CD14-positive monocyte (primary cell): ENCODE data around the gene VWA5A. TPM values are rescaled to one million over a fixed set of nuclear protein-coding genes. Genes with fewer than 3 reads are reported as not detected.

Experiments
- DNase-seq, 3 donors: peaks; one replicate each; pipeline ENCODE4 v3.0.0-alpha.2; 2011 to 2022
- H2AFZ ChIP-seq: 2 replicates; pipeline ENCODE4 v1.6.0; 2012; ENCODE audit warnings: mild to moderate bottlenecking, low read depth, low read length, inconsistent platforms; ENCODE audit not compliant: insufficient read depth, poor library complexity, severe bottlenecking
- H3K27ac ChIP-seq, 2 donors: 1 replicate in 1 of 2; 2 replicates in 1 of 2; pipeline ENCODE4 v1.5.1; 2012 to 2013; ENCODE audit warnings: low read length in 2 of 2, control low read depth in 1 of 2, inconsistent platforms in 1 of 2, low read depth in 1 of 2, mild to moderate bottlenecking in 1 of 2
- H3K27me3 ChIP-seq, 2 donors: one replicate each; pipeline versions ENCODE4 v1.6.0 to v1.6.1; 2011 to 2013; ENCODE audit warnings: low read length in 2 of 2; ENCODE audit not compliant: control insufficient read depth in 2 of 2, insufficient read depth in 2 of 2
- H3K36me3 ChIP-seq, 2 donors: replicated peaks in 1 of 2; 1 replicate in 1 of 2; 2 replicates in 1 of 2; pipeline versions ENCODE4 v1.5.1 to v1.6.1; 2012 to 2013; ENCODE audit warnings: low read length in 2 of 2, control low read depth in 1 of 2, inconsistent platforms in 1 of 2, mild to moderate bottlenecking in 1 of 2; ENCODE audit not compliant: insufficient read depth in 2 of 2, control insufficient read depth in 1 of 2
- H3K4me1 ChIP-seq, 2 donors: 1 replicate in 1 of 2; 2 replicates in 1 of 2; pipeline versions ENCODE4 v1.5.1 to v1.6.1; 2012 to 2013; ENCODE audit warnings: low read length in 2 of 2, control low read depth in 1 of 2, inconsistent platforms in 1 of 2, mild to moderate bottlenecking in 1 of 2, moderate library complexity in 1 of 2; ENCODE audit not compliant: insufficient read depth in 2 of 2, control insufficient read depth in 1 of 2
- H3K4me2 ChIP-seq: replicated peaks from 2 replicates; pipeline ENCODE3; 2012; ENCODE audit warnings: low read length, moderate library complexity, mild to moderate bottlenecking; ENCODE audit not compliant: poor library complexity, severe bottlenecking; ENCODE audit errors: extremely low read depth
- H3K4me3 ChIP-seq, 3 experiments: fragments of 200-600 bp in 1 of 3; sonication (generic) in 1 of 3; replicated peaks in 1 of 3; 1 replicate in 2 of 3; 2 replicates in 1 of 3; pipeline ENCODE4 v1.5.1; 2011 to 2013; ENCODE audit warnings: low read length in 3 of 3, mild to moderate bottlenecking in 3 of 3, control low read depth in 2 of 3, low read depth in 2 of 3, inconsistent platforms in 1 of 3, moderate library complexity in 1 of 3
- H3K79me2 ChIP-seq: 2 replicates; pipeline ENCODE4 v1.6.0; 2012; ENCODE audit warnings: mild to moderate bottlenecking, control low read depth, inconsistent platforms, low read length, moderate library complexity; ENCODE audit not compliant: insufficient read depth
- H3K9ac ChIP-seq: 2 replicates; pipeline ENCODE4 v1.6.0; 2017; ENCODE audit warnings: low read length, mild to moderate bottlenecking; ENCODE audit not compliant: insufficient read depth, poor library complexity, severe bottlenecking
- H3K9me3 ChIP-seq, 2 donors: replicated peaks in 1 of 2; 1 replicate in 1 of 2; 2 replicates in 1 of 2; pipeline versions ENCODE4 v1.5.1 to v1.6.1; 2012 to 2013; ENCODE audit warnings: low read length in 2 of 2, control low read depth in 1 of 2; ENCODE audit not compliant: control insufficient read depth in 1 of 2, insufficient read depth in 1 of 2
- H4K20me1 ChIP-seq: 2 replicates; pipeline ENCODE4 v1.6.0; 2012; ENCODE audit warnings: mild to moderate bottlenecking, low read length, control low read depth, moderate library complexity; ENCODE audit not compliant: insufficient read depth
- H3K27ac Mint-ChIP-seq, 7 donors: one replicate each; pipeline ENCODE4 v1.8.0; 2020; ENCODE audit warnings: mild to moderate bottlenecking in 7 of 7, mixed read lengths in 7 of 7, moderate library complexity in 6 of 7, inconsistent platforms in 2 of 7
- H3K27me3 Mint-ChIP-seq, 3 donors: one replicate each; pipeline ENCODE4 v1.8.0; 2021 to 2022; ENCODE audit warnings: low read depth in 3 of 3, mild to moderate bottlenecking in 3 of 3, mixed read lengths in 3 of 3, moderate library complexity in 3 of 3, inconsistent platforms in 1 of 3
- H3K36me3 Mint-ChIP-seq, 2 donors: one replicate each; pipeline ENCODE4 v1.8.0; 2020; ENCODE audit warnings: mixed read lengths in 2 of 2, inconsistent platforms in 1 of 2, mild to moderate bottlenecking in 1 of 2
- H3K4me1 Mint-ChIP-seq: one replicate; pipeline ENCODE4 v1.8.0; 2020; ENCODE audit warnings: mild to moderate bottlenecking, mixed read lengths
- H3K4me3 Mint-ChIP-seq, 2 donors: one replicate each; pipeline ENCODE4 v1.8.0; 2020; ENCODE audit warnings: mild to moderate bottlenecking in 2 of 2, mixed read lengths in 2 of 2, moderate library complexity in 1 of 2
- H3K9me3 Mint-ChIP-seq, 7 donors: one replicate each; pipeline ENCODE4 v1.8.0; 2020 to 2022; ENCODE audit warnings: mixed read lengths in 7 of 7, mild to moderate bottlenecking in 6 of 7, moderate library complexity in 6 of 7, inconsistent platforms in 2 of 7
- WGBS: methylation state at CpG from one replicate; pipeline ENCODE4 v1.1.5; 2013; ENCODE audit warnings: missing lambda C conversion rate; ENCODE audit not compliant: insufficient coverage; 5-methylcytosine and 5-hydroxymethylcytosine counted together
- intact Hi-C, 2 donors: fragments of 100-400 bp; cut with micrococcal nuclease; formaldehyde crosslinking; loops; one replicate each; pipeline versions ENCODE4 v1.15.0 to v1.15.1; 2023
- polyA plus RNA-seq, 3 donors: library from polyadenylated mRNA; depleted of rRNA in 1 of 3; unstranded in 2 of 3; stranded (reverse) in 1 of 3; fragments of 300-500 nt in 2 of 3; fragments of >200 nt in 1 of 3; fragmentation: Illumina TruSeq in 2 of 3; gene quantifications; 1 replicate in 2 of 3; 2 replicates in 1 of 3; pipeline ENCODE4 v1.2.3, GENCODE V29; 2012 to 2021
- TF ChIP-seq, protein P1 (sequence below): fragments of 200-600 bp; IDR thresholded peaks from one replicate; pipeline ENCODE4 v1.8.0; 2022; ENCODE audit warnings: antibody characterized with exemption, mild to moderate bottlenecking

VWA5A gene
- polyA plus RNA-seq, 3 donors = 7.6 to 11.2 (median 8.8) TPM

- H3K4me1 ChIP-seq = peaks cover 5 to 10% of the 10 kb centered on the region in 2 donors
- H3K9ac ChIP-seq = no peak overlapping the region
- H3K79me2 ChIP-seq = no peaks in the 10 kb centered on the region
- no peaks in the 10 kb centered on the region for H4K20me1 ChIP-seq
- peaks cover under 1 to 7% (median 2%) of the 10 kb centered on the region in 3 donors for H3K27me3 Mint-ChIP-seq
- peaks cover 15% of the 10 kb centered on the region for H3K4me1 Mint-ChIP-seq
- H3K4me3 ChIP-seq = no peak overlapping the region
- TF ChIP-seq, protein P1, sequence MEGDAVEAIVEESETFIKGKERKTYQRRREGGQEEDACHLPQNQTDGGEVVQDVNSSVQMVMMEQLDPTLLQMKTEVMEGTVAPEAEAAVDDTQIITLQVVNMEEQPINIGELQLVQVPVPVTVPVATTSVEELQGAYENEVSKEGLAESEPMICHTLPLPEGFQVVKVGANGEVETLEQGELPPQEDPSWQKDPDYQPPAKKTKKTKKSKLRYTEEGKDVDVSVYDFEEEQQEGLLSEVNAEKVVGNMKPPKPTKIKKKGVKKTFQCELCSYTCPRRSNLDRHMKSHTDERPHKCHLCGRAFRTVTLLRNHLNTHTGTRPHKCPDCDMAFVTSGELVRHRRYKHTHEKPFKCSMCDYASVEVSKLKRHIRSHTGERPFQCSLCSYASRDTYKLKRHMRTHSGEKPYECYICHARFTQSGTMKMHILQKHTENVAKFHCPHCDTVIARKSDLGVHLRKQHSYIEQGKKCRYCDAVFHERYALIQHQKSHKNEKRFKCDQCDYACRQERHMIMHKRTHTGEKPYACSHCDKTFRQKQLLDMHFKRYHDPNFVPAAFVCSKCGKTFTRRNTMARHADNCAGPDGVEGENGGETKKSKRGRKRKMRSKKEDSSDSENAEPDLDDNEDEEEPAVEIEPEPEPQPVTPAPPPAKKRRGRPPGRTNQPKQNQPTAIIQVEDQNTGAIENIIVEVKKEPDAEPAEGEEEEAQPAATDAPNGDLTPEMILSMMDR = no peak
- intact Hi-C loops = no loop called here
- no peak overlapping the region for H2AFZ ChIP-seq
- DNase-seq = no peak
- no peaks in the 10 kb centered on the region for H3K36me3 ChIP-seq
- no peak overlapping the region for H3K27ac ChIP-seq
- H3K4me3 Mint-ChIP-seq = no peak overlapping the region
- H3K36me3 Mint-ChIP-seq = no peaks in the 10 kb centered on the region
- no peak overlapping the region for H3K4me2 ChIP-seq
- no peaks in the 10 kb centered on the region for H3K9me3 Mint-ChIP-seq
- no peak overlapping the region for H3K27ac Mint-ChIP-seq
- no peaks in the 10 kb centered on the region for H3K27me3 ChIP-seq
- no peaks in the 10 kb centered on the region for H3K9me3 ChIP-seq
Observed at GRCh38 chr11:124110201-124110600, 5.0 kb upstream of the VWA5A start.

DNA sequence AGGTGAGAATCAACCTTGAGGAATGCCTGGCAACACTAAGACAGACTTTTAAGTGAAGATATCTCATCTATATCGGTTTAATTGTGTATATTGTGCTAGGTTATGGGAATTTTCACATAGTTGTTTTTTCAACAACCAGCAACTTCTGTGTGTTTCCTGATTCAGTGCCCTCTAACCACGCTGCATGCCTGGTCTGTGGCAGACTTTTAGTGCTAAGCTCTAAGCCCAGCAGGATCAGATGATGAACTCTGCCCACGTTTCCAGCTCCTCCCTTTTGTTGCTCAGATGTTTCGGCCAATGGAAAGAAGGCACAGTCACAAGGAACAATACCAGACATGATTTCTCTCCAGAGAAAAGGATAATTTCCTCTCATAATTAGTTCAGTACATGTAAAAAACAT is 1.4 kb upstream of the VWA5A start:
- no peak overlapping the region for H3K27ac ChIP-seq
- peaks cover 12 to 17% of the 10 kb centered on the region in 2 donors for H3K36me3 ChIP-seq
- no peak overlapping the region for H3K4me3 ChIP-seq
- Mint-ChIP-seq H3K27me3 (peaks cover 0 to 3% (median 0%) of the 10 kb centered on the region in 3 donors), H3K4me1 (peaks cover 28% of the 10 kb centered on the region), H3K4me3 (no peak overlapping the region), H3K27ac (no peak overlapping the region), H3K36me3 (peaks cover 16 to 17% of the 10 kb centered on the region in 2 donors), H3K9me3 (no peaks in the 10 kb centered on the region)
- no peak overlapping the region for H3K4me2 ChIP-seq
- no peak overlapping the region for H3K9ac ChIP-seq
- no peaks in the 10 kb centered on the region for H3K27me3 ChIP-seq
- WGBS = 32% methylated on average over 3 of the region's 4 CpGs
- intact Hi-C loops = no loop called here
- H3K9me3 ChIP-seq = no peaks in the 10 kb centered on the region
- no peak for DNase-seq
- H2AFZ ChIP-seq = no peak overlapping the region
- H3K79me2 ChIP-seq = no peaks in the 10 kb centered on the region
- H3K4me1 ChIP-seq = peaks cover 18 to 24% of the 10 kb centered on the region in 2 donors
- no peaks in the 10 kb centered on the region for H4K20me1 ChIP-seq
- TF ChIP-seq, protein P1 = no peak
